GM21390 (cell line): Measurements from ENCODE around the gene TIAL1.
"Not testable (repeated sequence)": the region's sequence is repeated elsewhere in the genome, so short reads cannot be mapped to it uniquely, and the experiment has no call there.

Experiments used
- ATAC-seq: cut with Tn5 transposase; IDR thresholded peaks from one replicate; pipeline ENCODE4 v1.9.1; 2021; ENCODE audit not compliant: unreplicated experiment

TIAL1 gene

GRCh38 chr10:119532251-119532650 is 64.5 kb downstream of the TIAL1 start:
- ATAC-seq = not testable (repeated sequence)

GRCh38 chr10:119531067-119531466 is 65.7 kb downstream of the TIAL1 start:
- ATAC-seq = no peak

- not testable (repeated sequence) for ATAC-seq
Observed at GRCh38 chr10:119528663-119529237, 68.0 kb downstream of the TIAL1 start.

GRCh38 chr10:119526621-119527592 is 69.9 kb downstream of the TIAL1 start:
- no peak for ATAC-seq

- no peak for ATAC-seq
Observed at GRCh38 chr10:119526149-119526548, 70.6 kb downstream of the TIAL1 start.

GRCh38 chr10:119525116-119525515 is 71.6 kb downstream of the TIAL1 start:
- no peak for ATAC-seq

GRCh38 chr10:119524720-119525070 is 72.1 kb downstream of the TIAL1 start:
- ATAC-seq = no peak

- no peak for ATAC-seq
Observed at GRCh38 chr10:119523895-119524719, 72.7 kb downstream of the TIAL1 start.
